Measurements from ENCODE around the gene ROCK1.

GRCh38 chr18:21090680-21091079 lies 20.9 kb downstream of the ROCK1 start:
- TF ChIP-seq CTCF (IDR thresholded peaks at IDR 0.05) = no peak
- no peak for TF ChIP-seq POLR2A (IDR thresholded peaks at IDR 0.05)

Measured in body of pancreas (tissue), 4 donors.